RWPE2 (cell line): ENCODE data around the gene DNAH11.

ENCODE experiments used
- ATAC-seq: fragments of 200-7000 bp; cut with Tn5 transposase; 3 replicates; pipeline ENCODE4 v1.9.1; 2021; ENCODE audit warnings: low read depth
- DNase-seq: peaks from one replicate; pipeline ENCODE4 v3.0.0-alpha.2; 2020; ENCODE audit warnings: low spot score
- H3K27ac ChIP-seq: fragments of 450-650 bp; 2 replicates; pipeline ENCODE4 v1.5.1; 2017; ENCODE audit warnings: mild to moderate bottlenecking; ENCODE audit not compliant: poor library complexity, severe bottlenecking
- H3K27me3 ChIP-seq: fragments of 250-450 bp; sonication (Bioruptor Pico); 2 replicates; pipeline ENCODE4 v1.5.1; 2021; ENCODE audit warnings: mild to moderate bottlenecking, moderate library complexity; ENCODE audit not compliant: insufficient read depth, poor library complexity, severe bottlenecking
- H3K36me3 ChIP-seq: fragments of 250-450 bp; sonication (Bioruptor Pico); 2 replicates; pipeline ENCODE4 v1.5.1; 2020; ENCODE audit warnings: low read depth, mild to moderate bottlenecking, moderate library complexity
- H3K4me1 ChIP-seq: fragments of 250-450 bp; sonication (Bioruptor Pico); 2 replicates; pipeline ENCODE4 v1.5.1; 2021; ENCODE audit warnings: mild to moderate bottlenecking, moderate library complexity; ENCODE audit not compliant: insufficient read depth, poor library complexity, severe bottlenecking
- H3K4me3 ChIP-seq: fragments of 250-450 bp; sonication (Bioruptor Pico); 2 replicates; pipeline ENCODE4 v1.5.1; 2021; ENCODE audit warnings: mild to moderate bottlenecking, moderate library complexity; ENCODE audit not compliant: severe bottlenecking
- H3K9me3 ChIP-seq: fragments of 250-450 bp; sonication (Bioruptor Pico); 2 replicates; pipeline ENCODE4 v1.5.1; 2021; ENCODE audit warnings: mild to moderate bottlenecking, moderate library complexity; ENCODE audit not compliant: severe bottlenecking
- TF ChIP-seq, protein P1 (sequence below): fragments of 450-650 bp; IDR thresholded peaks from one replicate; pipeline ENCODE4 v1.5.1; 2017; ENCODE audit warnings: mild to moderate bottlenecking, moderate library complexity; ENCODE audit not compliant: poor library complexity, severe bottlenecking

DNAH11 gene

DNA sequence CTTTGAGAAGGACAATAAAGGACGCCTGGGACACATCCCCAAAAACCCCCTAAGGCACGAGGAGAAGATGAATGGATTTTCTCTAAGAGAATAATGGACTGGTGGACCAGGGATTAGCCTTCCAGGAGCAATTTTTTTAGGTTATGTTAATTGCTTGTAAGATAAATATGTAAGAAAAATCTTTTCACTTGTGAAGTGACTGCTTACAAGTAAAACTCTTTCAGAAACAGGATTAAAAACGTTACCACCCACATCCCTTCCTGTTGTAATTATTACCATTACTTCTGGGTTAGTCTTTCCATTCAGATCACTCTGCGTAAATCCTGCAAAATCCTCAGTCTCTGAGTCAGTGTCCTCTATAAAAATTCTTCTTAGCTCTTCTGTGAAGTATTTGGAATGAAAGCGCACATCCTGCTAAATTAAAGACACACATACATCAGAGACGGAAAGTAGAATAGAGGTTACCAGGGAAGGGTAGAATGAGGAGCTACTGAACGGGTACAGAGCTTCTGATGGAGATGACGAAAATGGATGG is 368.6 kb downstream of the DNAH11 start:
- H3K4me1 ChIP-seq = no peaks in the 10 kb centered on the region
- no peaks in the 10 kb centered on the region for H3K27me3 ChIP-seq
- H3K27ac ChIP-seq = no peak overlapping the region
- TF ChIP-seq, protein P1, sequence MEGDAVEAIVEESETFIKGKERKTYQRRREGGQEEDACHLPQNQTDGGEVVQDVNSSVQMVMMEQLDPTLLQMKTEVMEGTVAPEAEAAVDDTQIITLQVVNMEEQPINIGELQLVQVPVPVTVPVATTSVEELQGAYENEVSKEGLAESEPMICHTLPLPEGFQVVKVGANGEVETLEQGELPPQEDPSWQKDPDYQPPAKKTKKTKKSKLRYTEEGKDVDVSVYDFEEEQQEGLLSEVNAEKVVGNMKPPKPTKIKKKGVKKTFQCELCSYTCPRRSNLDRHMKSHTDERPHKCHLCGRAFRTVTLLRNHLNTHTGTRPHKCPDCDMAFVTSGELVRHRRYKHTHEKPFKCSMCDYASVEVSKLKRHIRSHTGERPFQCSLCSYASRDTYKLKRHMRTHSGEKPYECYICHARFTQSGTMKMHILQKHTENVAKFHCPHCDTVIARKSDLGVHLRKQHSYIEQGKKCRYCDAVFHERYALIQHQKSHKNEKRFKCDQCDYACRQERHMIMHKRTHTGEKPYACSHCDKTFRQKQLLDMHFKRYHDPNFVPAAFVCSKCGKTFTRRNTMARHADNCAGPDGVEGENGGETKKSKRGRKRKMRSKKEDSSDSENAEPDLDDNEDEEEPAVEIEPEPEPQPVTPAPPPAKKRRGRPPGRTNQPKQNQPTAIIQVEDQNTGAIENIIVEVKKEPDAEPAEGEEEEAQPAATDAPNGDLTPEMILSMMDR = no peak
- H3K4me3 ChIP-seq = no peak overlapping the region
- peaks cover 76% of the 10 kb centered on the region for H3K36me3 ChIP-seq
- DNase-seq = no peak
- no peak for ATAC-seq
- H3K9me3 ChIP-seq = no peaks in the 10 kb centered on the region

DNA sequence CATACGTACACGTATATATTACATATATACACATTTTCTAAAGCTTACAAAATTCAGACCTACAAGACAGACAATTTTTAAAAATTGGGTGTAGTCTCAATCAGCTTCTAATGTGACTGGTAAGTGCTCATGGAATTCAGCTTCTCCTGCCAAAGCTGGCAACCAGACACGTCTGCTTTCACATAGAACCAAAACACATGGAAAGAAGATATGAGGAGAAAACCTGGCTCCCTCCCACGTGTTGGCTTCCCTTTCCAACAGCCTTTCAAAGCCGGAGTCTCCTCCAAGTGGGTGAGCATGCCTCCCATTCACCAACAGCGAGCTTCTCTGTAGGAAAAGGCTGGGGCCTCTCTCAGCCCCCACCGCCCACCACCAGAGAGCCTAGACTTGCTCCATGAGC is 369.5 kb downstream of the DNAH11 start:
- no peaks in the 10 kb centered on the region for H3K27me3 ChIP-seq
- TF ChIP-seq, protein P1 = no peak
- no peak for DNase-seq
- H3K4me1 ChIP-seq = no peaks in the 10 kb centered on the region
- no peaks in the 10 kb centered on the region for H3K9me3 ChIP-seq
- H3K36me3 ChIP-seq = peaks cover 76% of the 10 kb centered on the region
- no peak for ATAC-seq
- H3K4me3 ChIP-seq = no peak overlapping the region
- H3K27ac ChIP-seq = no peak overlapping the region

DNA sequence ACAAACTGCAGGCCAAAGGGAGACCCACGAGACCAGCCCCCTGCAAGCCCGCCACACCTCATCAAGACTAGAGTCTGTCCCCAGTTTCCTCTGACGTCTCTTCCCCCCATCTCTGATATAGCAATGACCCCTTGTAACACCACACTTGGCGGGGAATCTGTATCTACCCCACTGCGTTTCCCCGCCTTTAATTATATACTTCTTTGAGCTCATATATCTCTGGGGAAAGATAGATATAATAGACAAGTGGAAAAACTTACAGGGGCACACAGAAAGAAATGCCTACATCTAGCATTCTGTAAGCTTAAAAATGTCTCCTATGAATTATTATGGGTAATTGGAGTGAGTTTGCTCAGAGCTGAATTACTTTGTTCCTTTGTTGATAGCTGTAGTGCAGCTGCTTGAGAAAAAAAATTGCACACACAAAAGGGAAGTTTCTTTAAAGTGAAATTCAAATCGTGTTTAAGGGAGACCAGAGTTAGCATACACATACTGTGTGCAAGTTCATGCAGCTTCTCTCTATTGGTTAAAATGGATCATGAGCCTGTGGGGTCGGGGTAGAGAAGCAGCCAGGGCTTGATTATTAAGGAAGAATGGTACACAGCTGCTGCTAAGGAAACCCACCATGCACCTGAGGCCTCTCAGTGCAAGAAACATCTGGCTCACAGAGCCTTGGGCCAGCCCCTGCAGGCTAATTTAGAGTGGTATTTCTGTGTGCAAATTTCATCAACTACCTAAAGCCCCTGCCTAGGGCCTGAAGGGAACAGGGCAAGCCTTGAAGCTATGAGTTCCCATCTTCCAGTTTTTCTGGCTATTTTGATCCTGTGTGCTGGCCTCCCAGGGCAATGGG is 370.3 kb downstream of the DNAH11 start:
- DNase-seq = no peak
- ATAC-seq = no peak
- Histone ChIP-seq H3K27me3 (no peaks in the 10 kb centered on the region), H3K27ac (no peak overlapping the region), H3K4me1 (no peaks in the 10 kb centered on the region), H3K4me3 (no peak overlapping the region), H3K9me3 (no peaks in the 10 kb centered on the region), H3K36me3 (peaks cover 70% of the 10 kb centered on the region)
- TF ChIP-seq, protein P1 = no peak

DNA sequence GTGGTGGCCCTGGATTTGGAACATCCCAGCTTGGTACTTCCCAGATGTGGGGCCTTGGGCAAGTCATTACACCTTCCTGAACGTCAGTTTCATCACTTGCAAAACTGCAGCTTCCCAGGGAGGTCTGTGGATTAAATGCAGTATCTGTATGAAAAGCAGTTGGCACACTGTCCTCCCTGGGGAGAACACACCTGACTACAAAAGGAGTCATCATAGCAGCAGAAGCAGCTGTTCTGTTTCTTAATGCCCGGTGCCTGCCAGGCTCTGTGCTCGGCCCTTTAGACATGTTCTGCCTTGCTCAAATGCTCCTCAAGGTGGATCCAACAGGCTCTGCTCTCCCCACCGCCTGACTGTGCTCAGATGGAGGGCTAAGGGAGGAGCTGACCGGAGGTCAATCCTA is 371.8 kb downstream of the DNAH11 start:
- H3K36me3 ChIP-seq = peaks cover 56% of the 10 kb centered on the region
- no peaks in the 10 kb centered on the region for H3K27me3 ChIP-seq
- no peak overlapping the region for H3K27ac ChIP-seq
- ATAC-seq = no peak
- TF ChIP-seq, protein P1 = no peak
- no peak overlapping the region for H3K4me3 ChIP-seq
- no peaks in the 10 kb centered on the region for H3K4me1 ChIP-seq
- H3K9me3 ChIP-seq = no peaks in the 10 kb centered on the region
- no peak for DNase-seq

DNA sequence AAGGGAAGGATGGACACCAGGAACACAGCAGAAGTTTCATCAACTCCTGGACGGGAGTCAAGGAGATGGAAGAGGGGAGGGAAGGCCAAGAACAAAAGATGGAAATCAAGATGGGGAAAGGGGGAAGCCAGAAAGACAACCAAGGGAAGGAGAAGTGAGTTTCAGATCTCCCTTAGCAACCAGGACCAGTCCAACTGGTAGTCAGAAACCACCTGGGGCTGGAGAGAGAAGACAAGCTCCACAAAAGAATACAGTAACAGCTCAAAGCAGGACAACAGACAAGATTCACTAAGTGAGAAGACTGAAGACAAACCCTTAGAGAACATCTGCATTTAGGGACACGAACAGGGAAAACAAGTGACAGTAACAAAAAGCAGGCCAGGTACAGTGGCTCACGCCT is 372.3 kb downstream of the DNAH11 start:
- Histone ChIP-seq H3K4me1 (no peaks in the 10 kb centered on the region), H3K36me3 (peaks cover 51% of the 10 kb centered on the region), H3K9me3 (no peaks in the 10 kb centered on the region), H3K27me3 (no peaks in the 10 kb centered on the region), H3K27ac (no peak overlapping the region), H3K4me3 (no peak overlapping the region)
- no peak for ATAC-seq
- TF ChIP-seq, protein P1 = no peak
- no peak for DNase-seq
